Measurements from ENCODE around the gene OXA1L. TPM values are rescaled to one million over a fixed set of nuclear protein-coding genes. Genes with fewer than 3 reads are reported as not detected.

OXA1L gene
- polyA plus RNA-seq, 3 donors, result 130 to 148 (median 140) TPM

GRCh38 chr14:22822016-22822570 lies 55.6 kb downstream of the OXA1L start:
- no peak for DNase-seq

Other genes starting within 250 kb of the OXA1L start
- gene DAD1, start 177.5 kb upstream of the OXA1L start, polyA plus RNA-seq (ENCODE audit: insufficient read length in 3 of 3), result 100 to 1,000 TPM; 231 to 273 (median 251) TPM
- 10 to 100 TPM; 47.1 to 56.9 (median 49.4) TPM for gene ABHD4, start 168.4 kb upstream of the OXA1L start, polyA plus RNA-seq (ENCODE audit: insufficient read length in 3 of 3)
- gene OR6J1, start 122.3 kb upstream of the OXA1L start, polyA plus RNA-seq (ENCODE audit: insufficient read length in 3 of 3), result under 1 TPM; 0.19 to 0.40 (median 0.38) TPM
- 100 to 1,000 TPM; 114 to 130 (median 129) TPM for gene SLC7A7, start 48.7 kb downstream of the OXA1L start, polyA plus RNA-seq (ENCODE audit: insufficient read length in 3 of 3)
- gene MRPL52, start 63.2 kb downstream of the OXA1L start, polyA plus RNA-seq (ENCODE audit: insufficient read length in 3 of 3), result 100 to 1,000 TPM in 1 of 3 donors, 10 to 100 TPM in 2; 87.6 to 107 (median 93.7) TPM
- 100 to 1,000 TPM; 123 to 161 (median 159) TPM for gene MMP14, start 69.9 kb downstream of the OXA1L start, polyA plus RNA-seq (ENCODE audit: insufficient read length in 3 of 3)
- gene LRP10, start 105.1 kb downstream of the OXA1L start, polyA plus RNA-seq (ENCODE audit: insufficient read length in 3 of 3), result 10 to 100 TPM; 79.1 to 94.9 (median 93.9) TPM
- 1 to 10 TPM; 1.9 to 2.1 (median 1.9) TPM for gene REM2, start 116.5 kb downstream of the OXA1L start, polyA plus RNA-seq (ENCODE audit: insufficient read length in 3 of 3)
- 100 to 1,000 TPM; 121 to 144 (median 123) TPM for gene RBM23, start 152.5 kb downstream of the OXA1L start, polyA plus RNA-seq (ENCODE audit: insufficient read length in 3 of 3)
- gene PRMT5, start 162.7 kb downstream of the OXA1L start, polyA plus RNA-seq (ENCODE audit: insufficient read length in 3 of 3), result 100 to 1,000 TPM; 150 to 181 (median 161) TPM
- gene HAUS4, start 190.4 kb downstream of the OXA1L start, polyA plus RNA-seq (ENCODE audit: insufficient read length in 3 of 3), result 10 to 100 TPM; 51.9 to 64.0 (median 59.9) TPM
- gene AJUBA, start 215.9 kb downstream of the OXA1L start, polyA plus RNA-seq (ENCODE audit: insufficient read length in 3 of 3), result 100 to 1,000 TPM in 2 of 3 donors, 10 to 100 TPM in 1; 77.4 to 120 (median 103) TPM
- 10 to 100 TPM; 19.9 to 27.2 (median 22.5) TPM for gene C14orf93, start 243.5 kb downstream of the OXA1L start, polyA plus RNA-seq (ENCODE audit: insufficient read length in 3 of 3)